ENCODE data around the gene YWHAQ. TPM values are rescaled to one million over a fixed set of nuclear protein-coding genes. Genes with fewer than 3 reads are reported as not detected.

YWHAQ gene
- total RNA-seq, 3 donors from 2014 or later (not counting 1 experiment from before 2014, with no cell fraction given): 227 to 240 (median 238) TPM

DNA sequence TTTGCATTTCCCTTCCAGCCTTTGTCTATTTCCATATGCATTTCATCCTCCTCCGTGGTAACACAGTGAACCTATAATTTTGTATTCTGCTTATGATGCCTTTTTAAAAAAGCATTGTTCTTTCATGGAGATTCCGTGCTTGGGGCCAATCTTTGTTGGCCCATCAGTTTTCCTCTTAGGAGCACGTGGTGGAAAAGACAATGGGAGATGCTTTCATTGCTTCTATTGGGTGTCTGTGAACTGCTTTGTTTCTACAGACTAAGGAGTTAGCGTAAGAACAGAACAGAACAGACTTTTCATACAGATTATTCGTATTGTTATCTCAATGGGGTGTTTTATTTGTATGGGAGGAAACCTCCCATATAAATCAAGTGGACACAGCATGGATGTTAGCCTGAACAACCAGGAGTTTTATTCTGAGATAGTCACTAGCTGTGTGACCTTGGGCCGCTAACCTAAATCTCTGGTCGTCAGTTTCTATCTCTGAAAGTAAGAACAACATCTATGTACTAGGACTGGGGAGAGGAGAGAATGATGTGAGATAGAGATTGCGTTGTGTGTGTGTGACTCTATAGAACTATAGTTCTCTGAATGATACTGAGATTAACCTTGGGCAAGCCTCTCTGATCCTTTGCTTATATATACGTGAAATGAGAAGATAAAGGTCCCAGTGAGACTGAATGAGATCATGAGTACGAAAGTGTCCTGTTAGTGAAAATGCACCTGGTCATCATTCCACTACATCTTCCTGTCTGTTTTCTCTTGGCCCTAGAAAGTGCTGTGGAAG, 22.9 kb upstream of the YWHAQ start:
- Mint-ChIP-seq H3K4me3 (no peak overlapping the region), H3K9me3 (peaks cover 0 to 2% of the 10 kb centered on the region in 2 donors), H3K27me3 (ENCODE audit: low read depth in 2 of 2) (no peaks in the 10 kb centered on the region), H3K27ac (peak overlapping the region in 1 of 2 donors; percentile 46), H3K36me3 (no peaks in the 10 kb centered on the region), H3K4me1 (peaks cover 32% of the 10 kb centered on the region in 2 donors)
- H3K9me3 ChIP-seq (ENCODE audit: control insufficient read depth, insufficient read depth, low read length): no peaks in the 10 kb centered on the region
- H3K27ac ChIP-seq (ENCODE audit: low read length): no peak overlapping the region
- H3K4me1 ChIP-seq (ENCODE audit: control insufficient read depth, insufficient read depth, low read length): peaks cover 42% of the 10 kb centered on the region
- WGBS (ENCODE audit: insufficient coverage): 95% methylated on average over 8 of the region's 10 CpGs
- no peak overlapping the region for H3K4me3 ChIP-seq (ENCODE audit: low read length)
- ATAC-seq (no peak), DNase-seq (no peak)
- H3K36me3 ChIP-seq (ENCODE audit: control insufficient read depth, insufficient read depth, low read length): no peaks in the 10 kb centered on the region
- intact Hi-C loops (cut with micrococcal nuclease): no loop called here
- H3K27me3 ChIP-seq (ENCODE audit: control insufficient read depth, insufficient read depth, low read length): no peaks in the 10 kb centered on the region
- TF ChIP-seq, protein P1, sequence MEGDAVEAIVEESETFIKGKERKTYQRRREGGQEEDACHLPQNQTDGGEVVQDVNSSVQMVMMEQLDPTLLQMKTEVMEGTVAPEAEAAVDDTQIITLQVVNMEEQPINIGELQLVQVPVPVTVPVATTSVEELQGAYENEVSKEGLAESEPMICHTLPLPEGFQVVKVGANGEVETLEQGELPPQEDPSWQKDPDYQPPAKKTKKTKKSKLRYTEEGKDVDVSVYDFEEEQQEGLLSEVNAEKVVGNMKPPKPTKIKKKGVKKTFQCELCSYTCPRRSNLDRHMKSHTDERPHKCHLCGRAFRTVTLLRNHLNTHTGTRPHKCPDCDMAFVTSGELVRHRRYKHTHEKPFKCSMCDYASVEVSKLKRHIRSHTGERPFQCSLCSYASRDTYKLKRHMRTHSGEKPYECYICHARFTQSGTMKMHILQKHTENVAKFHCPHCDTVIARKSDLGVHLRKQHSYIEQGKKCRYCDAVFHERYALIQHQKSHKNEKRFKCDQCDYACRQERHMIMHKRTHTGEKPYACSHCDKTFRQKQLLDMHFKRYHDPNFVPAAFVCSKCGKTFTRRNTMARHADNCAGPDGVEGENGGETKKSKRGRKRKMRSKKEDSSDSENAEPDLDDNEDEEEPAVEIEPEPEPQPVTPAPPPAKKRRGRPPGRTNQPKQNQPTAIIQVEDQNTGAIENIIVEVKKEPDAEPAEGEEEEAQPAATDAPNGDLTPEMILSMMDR (IDR thresholded peaks at IDR 0.05): no peak

GRCh38 chr2:9652898-9653479, 22.2 kb upstream of the YWHAQ start:
- no peaks in the 10 kb centered on the region for H3K27me3 Mint-ChIP-seq (ENCODE audit: low read depth in 2 of 2)
- H3K4me3 Mint-ChIP-seq: no peak overlapping the region
- no peak for DNase-seq
- TF ChIP-seq, protein P1 (IDR thresholded peaks at IDR 0.05): no peak
- peaks cover 32 to 33% of the 10 kb centered on the region in 2 donors for H3K4me1 Mint-ChIP-seq
- H3K4me1 ChIP-seq (ENCODE audit: control insufficient read depth, insufficient read depth, low read length): peaks cover 43% of the 10 kb centered on the region
- no peak overlapping the region for H3K27ac ChIP-seq (ENCODE audit: low read length)
- H3K27ac Mint-ChIP-seq: no peak overlapping the region
- H3K9me3 Mint-ChIP-seq: peaks cover 0 to 2% of the 10 kb centered on the region in 2 donors
- intact Hi-C loops (cut with micrococcal nuclease): no loop called here
- ATAC-seq: no peak
- no peaks in the 10 kb centered on the region for H3K9me3 ChIP-seq (ENCODE audit: control insufficient read depth, insufficient read depth, low read length)
- no peaks in the 10 kb centered on the region for H3K36me3 ChIP-seq (ENCODE audit: control insufficient read depth, insufficient read depth, low read length)
- no peak overlapping the region for H3K4me3 ChIP-seq (ENCODE audit: low read length)
- H3K36me3 Mint-ChIP-seq: no peaks in the 10 kb centered on the region
- no peaks in the 10 kb centered on the region for H3K27me3 ChIP-seq (ENCODE audit: control insufficient read depth, insufficient read depth, low read length)
- 93% methylated on average over 5 of the region's 5 CpGs for WGBS (ENCODE audit: insufficient coverage)

DNA sequence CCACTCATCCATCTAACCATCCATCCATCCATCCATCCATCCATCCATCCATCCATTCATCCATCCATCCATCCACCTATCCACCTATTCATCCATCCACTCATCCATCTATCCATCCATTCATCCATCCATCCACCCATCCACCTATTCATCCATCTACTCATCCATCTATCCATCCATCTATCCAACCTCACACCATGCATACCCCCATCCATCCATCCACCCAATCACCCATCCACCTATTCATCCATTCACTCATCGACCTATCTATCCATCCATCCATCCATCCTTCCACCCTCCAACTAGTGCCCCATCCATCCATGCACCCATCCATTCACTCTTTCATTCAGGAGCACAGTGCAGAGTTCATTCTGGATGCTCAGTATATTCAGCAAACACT, 21.5 kb upstream of the YWHAQ start:
- Mint-ChIP-seq H3K27ac (no peak overlapping the region), H3K9me3 (peaks cover 0 to 2% of the 10 kb centered on the region in 2 donors), H3K4me3 (no peak overlapping the region), H3K36me3 (no peaks in the 10 kb centered on the region), H3K27me3 (ENCODE audit: low read depth in 2 of 2) (no peaks in the 10 kb centered on the region), H3K4me1 (peaks cover 32 to 39% of the 10 kb centered on the region in 2 donors)
- ATAC-seq: no peak
- H3K4me3 ChIP-seq (ENCODE audit: low read length): no peak overlapping the region
- DNase-seq: no peak
- TF ChIP-seq, protein P1 (IDR thresholded peaks at IDR 0.05): no peak
- H3K9me3 ChIP-seq (ENCODE audit: control insufficient read depth, insufficient read depth, low read length): no peaks in the 10 kb centered on the region
- H3K27me3 ChIP-seq (ENCODE audit: control insufficient read depth, insufficient read depth, low read length): no peaks in the 10 kb centered on the region
- peaks cover 43% of the 10 kb centered on the region for H3K4me1 ChIP-seq (ENCODE audit: control insufficient read depth, insufficient read depth, low read length)
- intact Hi-C loops (cut with micrococcal nuclease): no loop called here
- no peak overlapping the region for H3K27ac ChIP-seq (ENCODE audit: low read length)
- 97% methylated on average over 1 of the region's 1 CpG for WGBS (ENCODE audit: insufficient coverage)
- no peaks in the 10 kb centered on the region for H3K36me3 ChIP-seq (ENCODE audit: control insufficient read depth, insufficient read depth, low read length)

Measured in natural killer cell (primary cell).